ENCODE data around the gene MEX3B.
"Not testable (repeated sequence)": the region's sequence is repeated elsewhere in the genome, so short reads cannot be mapped to it uniquely, and the experiment has no call there.

The MEX3B gene

GRCh38 chr15:81995081-81995480 is 50.7 kb downstream of the MEX3B start:
- DNase-seq, result not testable (repeated sequence)

DNA sequence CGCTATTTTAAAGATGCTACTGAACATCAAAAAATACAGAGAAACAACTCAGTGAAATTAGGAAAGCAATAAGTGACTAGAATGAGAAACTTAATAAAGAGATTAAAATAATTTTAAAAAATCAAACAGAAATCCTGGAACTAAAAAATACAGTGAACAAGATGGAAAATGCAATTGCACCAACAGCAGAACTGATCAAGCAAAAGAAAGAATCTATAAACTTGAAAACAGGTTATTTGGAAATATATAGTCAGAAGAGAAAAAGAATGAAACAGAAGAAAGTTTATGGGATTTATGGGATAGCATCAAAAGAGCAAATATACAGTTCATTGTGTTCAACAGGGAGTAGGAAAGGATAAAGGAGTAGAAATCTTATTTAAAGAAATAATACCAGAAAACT is 53.3 kb downstream of the MEX3B start:
- no peak for DNase-seq
